ENCODE measurements around the gene GNAL. TPM values are rescaled to one million over a fixed set of nuclear protein-coding genes. Genes with fewer than 3 reads are reported as not detected.
A peak's percentile ranks its signal among the peaks of the same experiment; 100 is the strongest.
"Not testable (repeated sequence)": the region's sequence is repeated elsewhere in the genome, so short reads cannot be mapped to it uniquely, and the experiment has no call there.

GNAL gene
- total and polyA plus RNA-seq, 7 donors, result 0.90 to 30.8 (median 5.5) TPM

- Histone ChIP-seq H3K4me1 (peaks cover 18% of the 10 kb centered on the region), H3K9me3 (no peaks in the 10 kb centered on the region), H3K27me3 (ENCODE audit: insufficient read depth in 3 of 3, low read length in 2 of 3) (no peaks in the 10 kb centered on the region), H3K36me3 (ENCODE audit: insufficient read depth in 1 of 2, low read depth in 1 of 2) (peaks cover 0 to 18% of the 10 kb centered on the region in 2 donors), H3K27ac (peak overlapping the region; percentile 99), H3K4me3 (peak overlapping the region; percentile 88)
- intact Hi-C loops (cut with DNase I), result loop anchor here (2.0 to 5.0 kb wide), 2 partner anchors 52 to 71 kb away; partner anchors contain the start of gene IMPA2 (in 1 of the 2)
- ATAC-seq (peak in 2 of 4 donors; percentile 19 to 32), DNase-seq (no peak)
- 26 to 54% (median 33%) methylated on average over 2 of the region's 2 CpGs for WGBS, 3 donors
- TF ChIP-seq CTCF (IDR thresholded peaks at IDR 0.05), result no peak
Observed at GRCh38 chr18:11909591-11910026, 220.5 kb downstream of the GNAL start.

- H3K4me1 ChIP-seq; DNase-seq; H3K4me3 ChIP-seq; intact Hi-C loops (cut with DNase I); H3K36me3 ChIP-seq (ENCODE audit: insufficient read depth in 1 of 2, low read depth in 1 of 2); H3K9me3 ChIP-seq; H3K27ac ChIP-seq; H3K27me3 ChIP-seq (ENCODE audit: insufficient read depth in 3 of 3, low read length in 2 of 3): not testable (repeated sequence)
- 44 to 58% (median 50%) methylated on average over 4 of the region's 4 CpGs for WGBS, 3 donors
- ATAC-seq, result peak; percentile 82 to 88 (median 84)
Observed at GRCh38 chr18:11916880-11917279, 227.8 kb downstream of the GNAL start.

- H3K9me3 ChIP-seq; H3K27me3 ChIP-seq (ENCODE audit: insufficient read depth in 3 of 3, low read length in 2 of 3); H3K36me3 ChIP-seq (ENCODE audit: insufficient read depth in 1 of 2, low read depth in 1 of 2); ATAC-seq; H3K4me3 ChIP-seq; H3K4me1 ChIP-seq; intact Hi-C loops (cut with DNase I); H3K27ac ChIP-seq; DNase-seq: not testable (repeated sequence)
- WGBS, 3 donors, result 79 to 87% (median 83%) methylated on average over 5 of the region's 5 CpGs
Observed at GRCh38 chr18:11919522-11919921, 230.5 kb downstream of the GNAL start.

GRCh38 chr18:11923450-11923849 is 234.4 kb downstream of the GNAL start:
- Histone ChIP-seq H3K9me3 (no peaks in the 10 kb centered on the region), H3K36me3 (ENCODE audit: insufficient read depth in 1 of 2, low read depth in 1 of 2) (no peaks in the 10 kb centered on the region), H3K27ac (no peak overlapping the region), H3K27me3 (ENCODE audit: insufficient read depth in 3 of 3, low read length in 2 of 3) (no peaks in the 10 kb centered on the region), H3K4me3 (no peak overlapping the region), H3K4me1 (no peaks in the 10 kb centered on the region)
- no peak for DNase-seq
- intact Hi-C loops (cut with DNase I), result no loop called here
- no peak for TF ChIP-seq CTCF (IDR thresholded peaks at IDR 0.05)
- 87 to 98% (median 96%) methylated on average over 3 of the region's 3 CpGs for WGBS, 3 donors
- ATAC-seq, result no peak

GRCh38 chr18:11925800-11926481 is 236.9 kb downstream of the GNAL start:
- ATAC-seq (peak in 3 of 4 donors; percentile 32 to 60 (median 51)), DNase-seq (no peak)
- no peak overlapping the region for H3K27ac ChIP-seq

More at GRCh38 chr18:11925800-11926481, 236.9 kb downstream of the GNAL start:
- H3K9me3 ChIP-seq, result no peaks in the 10 kb centered on the region
- no peak for TF ChIP-seq CTCF (IDR thresholded peaks at IDR 0.05)
- 62 to 65% (median 63%) methylated on average over 12 of the region's 12 CpGs for WGBS, 3 donors
- intact Hi-C loops (cut with DNase I), result no loop called here
- no peaks in the 10 kb centered on the region for H3K4me1 ChIP-seq
- H3K36me3 ChIP-seq (ENCODE audit: insufficient read depth in 1 of 2, low read depth in 1 of 2), result no peaks in the 10 kb centered on the region
- H3K27me3 ChIP-seq (ENCODE audit: insufficient read depth in 3 of 3, low read length in 2 of 3), result no peaks in the 10 kb centered on the region
- no peak overlapping the region for H3K4me3 ChIP-seq

Measured in psoas muscle (tissue), 8 donors.